KOPT-K1 (cell line): ENCODE data around the gene FAM107B.

Source experiments
- H3K27ac ChIP-seq: fragments of 200-600 bp; sonication (generic); 2 replicates; pipeline ENCODE4 v1.5.1; 2016; ENCODE audit warnings: antibody characterized with exemption, mild to moderate bottlenecking, low read depth, low read length; ENCODE audit not compliant: poor library complexity, severe bottlenecking
- H3K36me3 ChIP-seq: fragments of 200-600 bp; sonication (generic); 2 replicates; pipeline ENCODE4 v1.5.1; 2017; ENCODE audit warnings: antibody characterized with exemption, mild to moderate bottlenecking, low read length, moderate library complexity; ENCODE audit not compliant: insufficient read depth
- H3K9me3 ChIP-seq: fragments of 200-600 bp; sonication (generic); 2 replicates; pipeline ENCODE4 v1.5.1; 2017; ENCODE audit warnings: antibody characterized with exemption, low read length, mild to moderate bottlenecking; ENCODE audit not compliant: insufficient read depth, poor library complexity, severe bottlenecking

FAM107B gene

GRCh38 chr10:14502431-14502830, 272.3 kb downstream of the FAM107B start:
- Histone ChIP-seq H3K9me3 (no peaks in the 10 kb centered on the region), H3K36me3 (no peaks in the 10 kb centered on the region), H3K27ac (no peak overlapping the region)

DNA sequence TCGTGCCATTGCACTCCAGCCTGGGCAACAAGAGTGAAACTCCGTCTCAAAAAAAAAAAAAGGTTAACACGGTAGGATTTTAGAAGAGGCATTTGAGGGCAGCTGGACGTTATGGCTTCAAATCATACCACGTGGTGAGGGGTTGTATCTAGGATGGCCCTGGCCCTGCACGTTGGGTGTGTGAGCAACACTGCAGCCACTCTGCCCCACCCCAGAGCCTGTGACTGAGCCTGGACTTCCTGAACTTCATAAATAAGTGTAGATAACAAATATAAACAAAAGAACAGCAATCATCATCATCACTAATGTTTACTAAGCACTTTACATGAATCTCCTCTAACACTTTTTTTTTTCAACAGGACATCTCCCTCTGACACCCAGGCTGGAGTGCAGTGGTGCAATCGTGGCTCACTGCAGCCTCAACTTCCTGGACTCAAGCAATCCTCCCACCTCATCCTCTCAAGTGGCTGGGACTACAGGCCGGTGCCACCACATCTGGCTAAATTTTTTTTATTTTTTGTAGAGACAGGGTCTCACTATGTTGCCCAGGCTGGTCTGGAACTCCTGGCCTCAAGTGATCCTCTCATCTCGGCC, 274.4 kb downstream of the FAM107B start:
- Histone ChIP-seq H3K36me3 (no peaks in the 10 kb centered on the region), H3K27ac (no peak overlapping the region), H3K9me3 (no peaks in the 10 kb centered on the region)

GRCh38 chr10:14499601-14499904, 275.1 kb downstream of the FAM107B start:
- Histone ChIP-seq H3K27ac (no peak overlapping the region), H3K9me3 (no peaks in the 10 kb centered on the region), H3K36me3 (no peaks in the 10 kb centered on the region)

- Histone ChIP-seq H3K27ac (no peak overlapping the region), H3K36me3 (no peaks in the 10 kb centered on the region), H3K9me3 (no peaks in the 10 kb centered on the region)
Observed at GRCh38 chr10:14498326-14498725, 276.4 kb downstream of the FAM107B start.

GRCh38 chr10:14491811-14492210, 282.9 kb downstream of the FAM107B start:
- Histone ChIP-seq H3K27ac (no peak overlapping the region), H3K36me3 (no peaks in the 10 kb centered on the region), H3K9me3 (no peaks in the 10 kb centered on the region)

DNA sequence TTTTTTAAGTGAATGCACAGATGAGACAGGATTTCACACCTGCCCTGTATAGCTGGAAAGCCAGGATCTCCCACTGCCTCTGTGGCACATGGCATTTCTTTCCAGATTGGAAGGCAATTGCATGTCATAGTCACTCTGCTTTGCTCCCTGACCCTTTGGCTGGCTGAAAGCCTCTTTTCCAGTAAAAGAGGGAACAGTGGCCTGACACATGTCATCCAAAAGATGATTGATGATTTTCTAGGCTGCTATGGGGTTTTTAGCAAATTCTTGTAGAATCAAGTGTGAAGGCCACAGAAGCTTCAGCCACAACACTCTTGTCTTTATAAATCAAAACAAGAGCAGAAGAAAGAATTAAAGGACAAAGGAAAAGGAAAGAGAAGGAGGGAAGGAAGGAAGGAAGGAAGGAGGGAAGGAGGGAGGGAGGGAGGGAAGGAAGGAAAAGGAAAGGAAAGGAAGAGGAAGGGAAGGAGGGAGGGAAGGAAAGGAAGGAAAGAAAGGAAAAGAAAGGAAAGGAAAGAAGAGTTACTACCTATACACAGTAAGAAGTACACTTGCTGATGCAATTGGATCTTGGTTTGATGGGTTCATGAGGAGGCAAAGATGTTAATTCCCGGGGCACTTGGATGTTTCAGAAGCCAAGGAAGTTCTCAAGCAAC, 285.0 kb downstream of the FAM107B start:
- no peaks in the 10 kb centered on the region for H3K36me3 ChIP-seq
- H3K9me3 ChIP-seq = no peaks in the 10 kb centered on the region
- no peak overlapping the region for H3K27ac ChIP-seq

DNA sequence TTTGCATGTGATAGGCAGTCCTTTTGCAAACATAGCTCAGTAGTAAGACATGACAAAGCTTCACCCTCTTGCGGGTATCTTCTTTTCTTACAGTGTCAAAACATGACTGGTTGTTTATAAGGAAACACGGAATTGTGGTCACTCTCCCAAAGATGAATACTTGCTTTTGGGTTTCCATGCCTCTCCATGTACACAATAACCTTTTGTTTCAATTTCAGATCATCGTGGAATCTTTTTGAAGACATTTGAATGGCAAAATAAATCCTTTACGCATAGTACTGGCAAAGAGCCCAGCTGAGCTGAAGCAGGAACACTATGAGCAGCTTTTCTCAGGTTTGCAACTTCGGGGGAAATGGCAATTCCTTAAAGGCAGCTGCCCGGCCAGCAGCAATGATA, 287.2 kb downstream of the FAM107B start:
- no peak overlapping the region for H3K27ac ChIP-seq
- H3K9me3 ChIP-seq = no peaks in the 10 kb centered on the region
- no peaks in the 10 kb centered on the region for H3K36me3 ChIP-seq

DNA sequence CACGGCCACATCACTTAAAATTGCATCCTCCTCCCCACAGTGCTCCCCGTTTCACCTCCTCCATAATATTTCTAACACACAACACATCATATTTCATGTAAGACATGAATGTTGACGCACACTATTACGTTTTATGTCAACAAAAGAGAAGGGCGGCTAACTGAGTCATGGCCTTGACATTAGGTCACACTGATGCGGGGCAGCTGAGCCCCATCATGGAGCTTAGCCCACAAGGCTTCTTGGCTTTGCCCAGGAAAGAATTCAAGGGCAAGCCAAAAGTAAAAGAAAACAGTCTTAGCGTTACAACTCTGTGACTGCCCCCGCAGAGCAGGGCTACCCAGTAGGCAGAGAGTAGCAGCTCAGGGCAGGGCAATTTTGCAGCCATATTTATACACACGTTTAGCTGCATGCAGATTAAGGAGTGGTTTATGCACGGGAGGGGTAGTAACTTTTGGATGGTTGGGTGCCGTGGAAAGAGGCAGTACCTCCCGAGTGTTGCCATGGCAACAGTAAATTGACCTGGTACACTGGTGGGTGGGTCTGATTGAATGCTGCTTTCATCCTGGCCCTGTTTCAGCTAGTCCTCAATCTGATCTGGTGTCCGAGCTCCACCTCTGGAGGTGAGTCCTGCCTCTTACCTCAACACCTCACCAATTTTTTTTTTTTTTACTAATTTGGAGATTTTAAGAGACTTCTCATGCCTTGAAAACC, 287.8 kb downstream of the FAM107B start:
- Histone ChIP-seq H3K27ac (no peak overlapping the region), H3K36me3 (no peaks in the 10 kb centered on the region), H3K9me3 (no peaks in the 10 kb centered on the region)

DNA sequence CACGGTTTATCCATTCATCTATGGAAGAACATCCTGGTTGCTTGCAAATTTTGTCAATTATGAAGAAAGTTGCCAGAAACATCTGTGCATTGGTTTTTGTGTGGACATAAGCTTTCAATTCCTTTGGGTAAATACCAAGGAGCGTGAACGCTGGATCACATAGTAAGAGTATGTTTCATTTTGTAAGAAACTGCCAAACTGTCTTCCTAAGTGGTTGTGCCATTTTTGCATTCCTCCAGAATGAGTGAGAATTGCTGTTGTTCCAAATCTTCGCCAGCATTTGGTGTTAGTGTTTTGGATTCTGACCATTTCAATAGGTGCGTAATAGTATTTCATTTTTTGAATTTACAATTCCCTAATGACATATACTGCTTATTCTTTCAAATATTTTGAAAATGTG, 288.7 kb downstream of the FAM107B start:
- no peaks in the 10 kb centered on the region for H3K36me3 ChIP-seq
- no peaks in the 10 kb centered on the region for H3K9me3 ChIP-seq
- H3K27ac ChIP-seq = no peak overlapping the region

- H3K9me3 ChIP-seq = no peaks in the 10 kb centered on the region
- H3K36me3 ChIP-seq = no peaks in the 10 kb centered on the region
- H3K27ac ChIP-seq = no peak overlapping the region
Observed at GRCh38 chr10:14483417-14483816, 291.3 kb downstream of the FAM107B start.

- Histone ChIP-seq H3K27ac (no peak overlapping the region), H3K9me3 (no peaks in the 10 kb centered on the region), H3K36me3 (no peaks in the 10 kb centered on the region)
Observed at GRCh38 chr10:14481752-14482151, 292.9 kb downstream of the FAM107B start.

- Histone ChIP-seq H3K27ac (no peak overlapping the region), H3K9me3 (no peaks in the 10 kb centered on the region), H3K36me3 (no peaks in the 10 kb centered on the region)
Observed at GRCh38 chr10:14481014-14481413, 293.7 kb downstream of the FAM107B start.

- H3K9me3 ChIP-seq = no peaks in the 10 kb centered on the region
- no peaks in the 10 kb centered on the region for H3K36me3 ChIP-seq
- no peak overlapping the region for H3K27ac ChIP-seq
Observed at GRCh38 chr10:14478604-14479003, 296.1 kb downstream of the FAM107B start.

DNA sequence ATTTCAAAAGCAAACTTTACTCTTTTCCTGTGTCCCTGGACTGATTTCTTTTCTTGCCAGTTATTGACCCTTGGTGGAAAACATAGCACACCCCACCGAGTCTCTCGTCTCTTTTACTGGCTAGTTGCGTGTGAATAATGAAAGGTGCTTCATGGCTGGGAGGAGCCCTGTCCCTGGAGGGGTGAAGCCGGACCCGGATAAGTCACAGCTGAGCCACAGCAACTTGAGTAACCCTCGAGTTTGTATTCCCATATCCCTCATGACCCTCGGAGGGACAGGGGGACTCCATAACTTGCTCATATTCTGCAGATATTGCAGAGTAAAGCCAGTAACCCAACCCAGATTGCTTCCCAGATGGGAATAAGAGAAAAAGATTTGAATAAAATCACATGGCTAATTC, 296.5 kb downstream of the FAM107B start:
- Histone ChIP-seq H3K36me3 (no peaks in the 10 kb centered on the region), H3K9me3 (no peaks in the 10 kb centered on the region), H3K27ac (no peak overlapping the region)

DNA sequence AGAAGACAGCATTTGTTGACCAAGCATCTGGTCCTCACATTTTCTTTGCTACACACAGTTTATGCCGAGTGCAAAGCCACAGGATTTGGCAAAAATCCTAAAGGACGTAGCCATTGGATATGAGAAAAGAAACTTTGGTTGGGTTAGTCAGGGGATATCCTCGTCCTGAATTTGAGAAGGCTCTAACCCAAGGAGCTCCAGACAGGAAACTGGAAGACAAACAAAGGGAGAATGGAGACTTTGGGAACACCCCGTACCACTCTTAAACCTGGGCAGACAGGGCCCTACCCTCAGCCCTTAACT, 297.3 kb downstream of the FAM107B start:
- no peaks in the 10 kb centered on the region for H3K9me3 ChIP-seq
- no peaks in the 10 kb centered on the region for H3K36me3 ChIP-seq
- no peak overlapping the region for H3K27ac ChIP-seq
